Trophoblast cell (in vitro differentiated cells and primary cell): Measurements from ENCODE around the gene MDH1B.

ENCODE experiments used
- DNase-seq, 2 donors: peaks; one replicate each; pipeline ENCODE4 v3.0.0-alpha.2; 2016
- H2AFZ ChIP-seq: 2 replicates; pipeline ENCODE4 v1.6.1; 2013; ENCODE audit warnings: low read length, moderate library complexity, mild to moderate bottlenecking; ENCODE audit not compliant: insufficient read depth, poor library complexity
- H2AK5ac ChIP-seq: 2 replicates; pipeline ENCODE4 v1.6.1; 2013; ENCODE audit warnings: mild to moderate bottlenecking, low read length
- H2BK120ac ChIP-seq: 2 replicates; pipeline ENCODE4 v1.6.1; 2013; ENCODE audit warnings: low read length, mild to moderate bottlenecking, moderate library complexity; ENCODE audit not compliant: insufficient read depth, poor library complexity
- H2BK12ac ChIP-seq: 2 replicates; pipeline ENCODE4 v1.6.1; 2013; ENCODE audit warnings: mild to moderate bottlenecking, low read length, moderate library complexity
- H2BK5ac ChIP-seq: 2 replicates; pipeline ENCODE4 v1.6.1; 2013; ENCODE audit warnings: low read length, low read depth, moderate library complexity, mild to moderate bottlenecking; ENCODE audit not compliant: poor library complexity
- H3K14ac ChIP-seq: 2 replicates; pipeline ENCODE4 v1.6.1; 2013; ENCODE audit warnings: mild to moderate bottlenecking, low read length
- H3K18ac ChIP-seq: 2 replicates; pipeline ENCODE4 v1.6.1; 2013; ENCODE audit warnings: mild to moderate bottlenecking, low read length
- H3K23ac ChIP-seq: 2 replicates; pipeline ENCODE4 v1.6.1; 2013; ENCODE audit warnings: low read length
- H3K27ac ChIP-seq: 2 replicates; pipeline ENCODE4 v1.5.1; 2013; ENCODE audit warnings: low read depth, mild to moderate bottlenecking, inconsistent platforms, low read length, moderate library complexity
- H3K27me3 ChIP-seq: 2 replicates; pipeline ENCODE4 v1.6.1; 2013; ENCODE audit warnings: inconsistent platforms, mild to moderate bottlenecking, low read length, moderate library complexity; ENCODE audit not compliant: insufficient read depth
- H3K36me3 ChIP-seq, 2 experiments: 1 replicate in 1 of 2; 2 replicates in 1 of 2; pipeline ENCODE4 v1.6.1; 2013; ENCODE audit warnings: low read length in 2 of 2, mild to moderate bottlenecking in 2 of 2, moderate library complexity in 1 of 2; ENCODE audit not compliant: insufficient read depth in 2 of 2, control insufficient read depth in 1 of 2
- H3K4ac ChIP-seq: 2 replicates; pipeline ENCODE4 v1.6.1; 2013; ENCODE audit warnings: low read depth, mild to moderate bottlenecking, low read length, moderate library complexity
- H3K4me1 ChIP-seq, 2 experiments: 1 replicate in 1 of 2; 2 replicates in 1 of 2; pipeline ENCODE4 v1.6.1; 2013; ENCODE audit warnings: low read length in 2 of 2, mild to moderate bottlenecking in 2 of 2, moderate library complexity in 1 of 2; ENCODE audit not compliant: insufficient read depth in 2 of 2, control insufficient read depth in 1 of 2
- H3K4me2 ChIP-seq: 2 replicates; pipeline ENCODE4 v1.6.1; 2013; ENCODE audit warnings: inconsistent platforms, mild to moderate bottlenecking, low read length, moderate library complexity
- H3K4me3 ChIP-seq: 2 replicates; pipeline ENCODE4 v1.5.1; 2013; ENCODE audit warnings: mild to moderate bottlenecking, low read depth, low read length, inconsistent platforms
- H3K79me1 ChIP-seq: one replicate; pipeline ENCODE4 v1.6.1; 2013; ENCODE audit warnings: low read length
- H3K79me2 ChIP-seq: 2 replicates; pipeline ENCODE4 v1.6.1; 2013; ENCODE audit warnings: low read length, mild to moderate bottlenecking; ENCODE audit not compliant: control insufficient read depth, insufficient read depth, poor library complexity
- H3K9ac ChIP-seq: 2 replicates; pipeline ENCODE4 v1.6.1; 2013; ENCODE audit warnings: mild to moderate bottlenecking, low read length
- H3K9me3 ChIP-seq: 2 replicates; pipeline ENCODE4 v1.6.1; 2013; ENCODE audit warnings: low read depth, mild to moderate bottlenecking, control low read depth, inconsistent platforms, low read length; ENCODE audit not compliant: insufficient read depth
- H4K12ac ChIP-seq: 2 replicates; pipeline ENCODE4 v1.6.1; 2013; ENCODE audit warnings: low read depth, mild to moderate bottlenecking, low read length, moderate library complexity
- H4K8ac ChIP-seq: 2 replicates; pipeline ENCODE4 v1.6.1; 2013; ENCODE audit warnings: low read depth, mild to moderate bottlenecking, low read length, moderate library complexity
- H4K91ac ChIP-seq: one replicate; pipeline ENCODE4 v1.6.1; 2013; ENCODE audit warnings: low read depth, mild to moderate bottlenecking, low read length, moderate library complexity
- WGBS: extraction: QIAGEN DNeasy Blood & Tissue Kit; methylation state at CpG from one replicate; pipeline ENCODE4 v1.1.7; 2013; ENCODE audit warnings: missing lambda C conversion rate; ENCODE audit not compliant: insufficient read length, insufficient coverage; ENCODE audit errors: extremely low coverage; 5-methylcytosine and 5-hydroxymethylcytosine counted together

Gene MDH1B

DNA sequence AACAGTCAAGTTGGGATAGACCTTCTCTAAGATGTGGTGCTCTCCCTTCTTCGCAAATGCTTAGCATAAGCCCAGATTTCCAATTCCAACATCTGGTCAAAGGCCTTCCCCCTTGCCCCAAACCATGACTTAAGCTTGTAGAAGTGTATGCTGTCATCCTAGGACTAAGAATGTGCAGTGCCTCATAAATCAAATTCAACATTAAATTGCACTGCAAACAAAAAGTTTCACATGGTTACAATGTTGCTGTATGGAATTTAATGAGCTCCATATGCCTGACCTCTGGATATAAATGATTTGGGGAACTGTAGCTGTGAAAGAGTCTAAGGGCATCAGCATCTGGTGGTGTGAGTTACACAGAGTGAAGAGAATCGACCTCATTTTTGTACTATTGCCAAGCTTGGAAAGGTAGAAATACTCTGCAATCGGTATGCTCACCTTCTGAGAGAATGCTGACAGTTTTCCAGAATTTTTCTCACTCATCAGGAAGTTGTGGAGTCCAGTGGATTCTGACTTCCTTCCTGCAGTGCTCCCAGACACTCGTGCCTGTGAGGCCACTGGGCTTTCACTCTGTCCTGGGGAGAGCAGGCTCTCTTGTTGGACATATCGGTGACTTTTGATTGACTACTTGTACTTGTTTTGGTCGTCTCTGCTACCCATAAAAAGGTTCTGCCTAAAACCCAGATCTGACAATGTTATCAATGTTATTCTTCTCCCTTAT lies 40.9 kb upstream of the MDH1B start:
- Histone ChIP-seq H3K79me1 (no peaks in the 10 kb centered on the region), H4K91ac (no peak overlapping the region), H3K14ac (no peak overlapping the region), H3K4me2 (no peak overlapping the region), H3K27ac (no peak overlapping the region), H3K36me3 (no peaks in the 10 kb centered on the region), H4K8ac (no peak overlapping the region), H3K4me1 (no peaks in the 10 kb centered on the region), H3K27me3 (no peaks in the 10 kb centered on the region), H2AFZ (no peak overlapping the region), H2AK5ac (no peak overlapping the region), H2BK12ac (no peak overlapping the region), H3K79me2 (no peaks in the 10 kb centered on the region), H3K4me3 (no peak overlapping the region), H3K9ac (no peak overlapping the region), H2BK5ac (no peak overlapping the region), H3K4ac (no peak overlapping the region), H4K12ac (no peak overlapping the region), H3K18ac (no peak overlapping the region), H2BK120ac (no peak overlapping the region), H3K9me3 (no peaks in the 10 kb centered on the region), H3K23ac (no peak overlapping the region)
- DNase-seq: no peak
- no CpG with 5 or more reads among the region's 6 CpGs for WGBS

DNA sequence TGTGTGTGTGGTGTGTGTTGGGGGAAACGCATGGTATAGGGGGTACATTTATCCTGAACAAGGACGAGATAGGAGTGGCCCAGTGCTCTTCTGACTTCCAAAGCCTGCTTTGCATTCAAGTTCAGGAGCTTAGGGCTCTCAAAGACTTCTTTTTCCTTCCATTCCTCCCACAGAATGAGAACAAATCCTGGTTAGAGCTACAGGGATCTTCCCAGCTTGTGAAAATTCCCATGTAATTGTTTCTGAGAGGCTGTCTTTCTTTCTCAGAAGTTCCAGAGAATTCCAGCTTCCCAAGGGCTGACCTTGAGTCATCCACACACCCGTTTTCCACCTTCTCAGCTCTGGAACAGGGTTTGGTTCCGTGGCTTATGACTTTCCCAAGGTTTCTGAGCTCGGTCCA lies 39.2 kb upstream of the MDH1B start:
- H3K14ac ChIP-seq: no peak overlapping the region
- no peak overlapping the region for H4K12ac ChIP-seq
- no peaks in the 10 kb centered on the region for H3K4me1 ChIP-seq
- no peak overlapping the region for H4K8ac ChIP-seq
- no peak overlapping the region for H2AFZ ChIP-seq
- no peaks in the 10 kb centered on the region for H3K36me3 ChIP-seq
- no peaks in the 10 kb centered on the region for H3K79me1 ChIP-seq
- no peak overlapping the region for H3K9ac ChIP-seq
- no peak overlapping the region for H2BK120ac ChIP-seq
- no peak for DNase-seq
- H2AK5ac ChIP-seq: no peak overlapping the region
- no peak overlapping the region for H4K91ac ChIP-seq
- no peak overlapping the region for H2BK12ac ChIP-seq
- H3K4ac ChIP-seq: no peak overlapping the region
- H3K18ac ChIP-seq: no peak overlapping the region
- no peaks in the 10 kb centered on the region for H3K79me2 ChIP-seq
- no CpG with 5 or more reads among the region's 5 CpGs for WGBS
- no peak overlapping the region for H3K4me3 ChIP-seq
- no peaks in the 10 kb centered on the region for H3K9me3 ChIP-seq
- H3K4me2 ChIP-seq: no peak overlapping the region
- no peak overlapping the region for H3K27ac ChIP-seq
- H3K23ac ChIP-seq: no peak overlapping the region
- H2BK5ac ChIP-seq: no peak overlapping the region
- no peaks in the 10 kb centered on the region for H3K27me3 ChIP-seq

DNA sequence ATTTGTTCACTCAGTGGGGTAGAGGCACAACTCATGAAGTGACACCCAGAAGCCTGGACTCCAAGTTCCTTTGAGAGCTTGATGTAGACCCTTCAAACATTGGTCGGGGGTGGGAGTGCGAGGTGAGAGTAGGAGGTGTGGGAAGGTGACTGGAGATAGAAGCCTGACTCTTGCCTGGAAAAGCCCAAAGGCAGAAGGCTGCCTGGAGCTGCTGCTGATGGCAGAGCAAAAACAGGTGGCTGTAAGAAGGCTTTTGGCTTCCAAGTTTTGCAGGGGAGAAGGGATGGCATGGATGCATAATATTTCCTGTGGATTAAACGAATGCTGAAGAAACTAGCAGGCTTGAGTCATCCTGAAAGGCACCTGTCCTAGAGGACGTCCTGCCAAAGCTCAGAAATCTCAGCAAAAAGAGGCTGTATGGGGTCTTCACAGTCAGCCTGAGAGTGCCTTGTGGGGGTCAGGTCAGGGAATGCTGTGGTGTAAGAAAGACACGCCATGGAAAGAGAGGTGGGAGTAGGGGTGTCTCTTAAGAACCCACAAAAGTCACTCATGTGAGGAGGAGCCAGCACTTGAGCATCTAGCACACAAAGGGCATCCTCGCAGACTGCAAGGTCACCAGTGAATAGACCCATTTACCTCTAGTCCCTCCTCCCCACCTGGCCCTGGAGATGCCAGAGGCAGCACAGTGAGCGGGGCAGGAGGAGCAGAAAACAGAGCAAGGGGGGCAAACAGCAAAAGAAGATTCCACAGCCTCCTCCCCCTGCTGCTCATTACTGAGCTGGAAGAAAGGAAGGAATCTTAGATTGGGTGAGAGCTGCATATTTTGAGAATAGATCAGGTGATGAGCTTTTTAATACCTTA lies 37.8 kb upstream of the MDH1B start:
- Histone ChIP-seq H3K9me3 (no peaks in the 10 kb centered on the region), H3K23ac (no peak overlapping the region), H3K4me1 (no peaks in the 10 kb centered on the region), H3K27me3 (no peaks in the 10 kb centered on the region), H2BK12ac (no peak overlapping the region), H3K4me3 (no peak overlapping the region), H2BK5ac (no peak overlapping the region), H3K79me2 (no peaks in the 10 kb centered on the region), H4K8ac (no peak overlapping the region), H4K12ac (no peak overlapping the region), H3K79me1 (no peaks in the 10 kb centered on the region), H3K18ac (no peak overlapping the region), H4K91ac (no peak overlapping the region), H2AFZ (no peak overlapping the region), H3K9ac (no peak overlapping the region), H3K4ac (no peak overlapping the region), H3K27ac (no peak overlapping the region), H3K14ac (no peak overlapping the region), H2BK120ac (no peak overlapping the region), H2AK5ac (no peak overlapping the region), H3K4me2 (no peak overlapping the region), H3K36me3 (no peaks in the 10 kb centered on the region)
- WGBS: no CpG with 5 or more reads among the region's 7 CpGs
- no peak for DNase-seq

DNA sequence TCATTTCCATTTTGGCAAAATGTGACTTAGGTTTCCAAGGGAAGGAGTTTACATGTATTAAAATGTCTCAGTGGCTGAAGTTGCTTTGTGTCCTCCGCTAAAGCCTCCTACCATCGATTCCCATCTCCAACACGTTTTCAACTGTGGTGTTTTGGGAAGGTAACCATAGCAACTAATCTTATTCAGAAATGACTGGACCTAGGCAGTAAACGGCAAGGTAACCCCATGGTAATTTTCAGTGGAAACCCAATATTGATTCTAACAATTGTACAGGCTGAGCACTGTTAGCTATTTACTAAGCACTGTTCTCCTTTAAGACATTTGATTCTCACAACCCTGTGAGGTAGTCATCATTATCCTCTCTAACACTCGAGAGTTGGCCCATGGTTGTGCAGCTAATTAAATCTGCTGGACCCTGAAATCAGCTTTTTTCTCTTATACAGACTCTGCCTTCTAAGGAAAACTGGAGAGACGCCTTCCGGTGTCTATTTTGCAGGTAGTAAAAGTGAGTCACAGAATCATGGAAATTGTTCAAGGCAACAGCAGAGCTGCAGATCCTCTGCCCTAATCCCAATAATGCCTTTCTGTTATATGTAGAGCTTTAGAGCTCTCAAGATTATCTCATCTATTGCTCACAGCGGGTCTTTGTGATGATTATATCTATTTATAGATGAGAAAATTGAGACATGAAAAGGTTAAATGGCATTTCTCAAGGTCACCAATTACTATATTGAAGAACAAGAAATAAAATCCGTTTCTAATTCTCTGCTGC lies 36.5 kb upstream of the MDH1B start:
- no peaks in the 10 kb centered on the region for H3K27me3 ChIP-seq
- no peaks in the 10 kb centered on the region for H3K9me3 ChIP-seq
- H3K4me2 ChIP-seq: no peak overlapping the region
- H4K8ac ChIP-seq: no peak overlapping the region
- H3K27ac ChIP-seq: no peak overlapping the region
- no peak overlapping the region for H2AFZ ChIP-seq
- H2AK5ac ChIP-seq: no peak overlapping the region
- no peak overlapping the region for H3K23ac ChIP-seq
- no peak overlapping the region for H4K12ac ChIP-seq
- H3K79me2 ChIP-seq: no peaks in the 10 kb centered on the region
- no peak overlapping the region for H3K9ac ChIP-seq
- no peak overlapping the region for H3K14ac ChIP-seq
- H4K91ac ChIP-seq: no peak overlapping the region
- no peak overlapping the region for H3K4me3 ChIP-seq
- H2BK12ac ChIP-seq: no peak overlapping the region
- no peaks in the 10 kb centered on the region for H3K79me1 ChIP-seq
- DNase-seq: no peak
- H3K36me3 ChIP-seq: no peaks in the 10 kb centered on the region
- H3K4ac ChIP-seq: no peak overlapping the region
- H2BK5ac ChIP-seq: no peak overlapping the region
- no peak overlapping the region for H2BK120ac ChIP-seq
- H3K18ac ChIP-seq: no peak overlapping the region
- no CpG with 5 or more reads among the region's 9 CpGs for WGBS
- no peaks in the 10 kb centered on the region for H3K4me1 ChIP-seq
